NCI-H2107 treated with DMSO at 0.1 percent for 48 hours (cell line): ENCODE data around the gene STARD3.

Experiments
- DNase-seq: peaks from one replicate; lab custom pipeline; 2025; ENCODE audit not compliant: unreplicated experiment; lab: John Stamatoyannopoulos, UW

STARD3 gene

GRCh38 chr17:39634384-39634871 is 2.5 kb upstream of the STARD3 start:
- peak; percentile 26 for DNase-seq

- no peak for DNase-seq
Observed at GRCh38 chr17:39635614-39636176, 1.2 kb upstream of the STARD3 start.

GRCh38 chr17:39636587-39636926 is 387 bp upstream of the STARD3 start:
- DNase-seq = no peak

DNA sequence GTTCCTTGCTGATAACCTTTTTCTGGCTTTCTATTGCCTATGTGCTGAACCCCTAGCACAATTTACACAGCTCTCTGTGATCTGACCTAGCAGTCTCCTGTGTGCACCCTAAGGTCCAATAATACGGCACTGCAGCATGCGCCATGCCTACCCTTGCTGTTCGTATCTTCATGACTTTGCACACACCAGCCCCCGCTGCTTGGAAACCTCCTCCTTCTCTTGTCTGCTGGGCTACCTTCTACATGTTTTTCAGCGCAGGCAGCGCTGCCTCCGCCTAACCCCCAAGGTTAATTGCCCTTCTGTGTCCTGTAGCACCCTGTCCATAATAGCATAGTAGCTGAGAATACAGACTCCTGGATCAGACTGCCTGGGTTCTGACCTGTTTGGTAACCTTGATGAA is 1.4 kb downstream of the STARD3 start:
- DNase-seq = no peak

GRCh38 chr17:39639043-39639442 is 2.1 kb downstream of the STARD3 start:
- DNase-seq = no peak

DNA sequence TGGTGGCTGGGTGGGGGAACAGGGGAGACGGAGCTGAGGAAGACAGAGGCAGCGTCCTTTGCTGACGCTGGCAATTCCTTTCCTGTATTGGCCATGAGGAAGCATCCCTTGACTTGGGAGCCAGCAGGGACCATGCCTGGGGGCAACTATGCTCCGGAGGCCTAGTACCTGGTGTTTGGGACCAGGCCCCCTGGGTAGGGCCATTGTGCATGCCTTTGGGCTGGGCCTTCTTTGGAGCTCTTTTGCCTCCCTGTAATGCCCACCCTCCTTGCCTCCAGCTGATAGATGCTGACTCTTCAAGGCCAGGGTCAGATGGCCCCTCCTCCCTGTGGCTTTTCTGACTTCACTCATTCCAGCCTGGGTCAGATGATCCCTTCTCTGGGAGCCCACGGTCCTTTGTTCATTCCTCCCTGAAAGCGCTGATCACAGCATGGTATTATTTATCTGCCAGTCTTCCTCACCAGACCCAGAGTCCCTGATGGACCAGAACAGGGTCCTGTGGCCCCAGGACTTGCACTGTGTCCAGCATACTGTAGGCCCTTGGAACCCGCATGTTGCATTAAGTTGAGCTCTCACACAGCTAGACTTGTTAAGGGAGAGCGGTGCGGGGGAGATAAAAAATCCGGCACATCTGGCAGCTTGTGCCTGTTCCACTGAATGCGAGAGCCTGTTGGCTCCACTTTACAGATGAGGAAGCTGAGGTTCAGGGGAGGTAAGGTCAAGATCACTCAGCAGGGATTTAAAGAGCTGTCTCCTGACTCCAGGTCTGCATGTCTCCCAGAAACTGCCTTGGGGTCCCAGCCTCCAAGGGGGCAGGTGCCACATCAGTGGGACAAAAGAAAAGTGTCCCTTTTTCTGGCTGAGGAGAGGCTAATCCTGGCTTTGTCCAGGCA is 2.9 kb downstream of the STARD3 start:
- no peak for DNase-seq

GRCh38 chr17:39640591-39641031 is 3.7 kb downstream of the STARD3 start:
- no peak for DNase-seq

GRCh38 chr17:39641097-39641496 is 4.2 kb downstream of the STARD3 start:
- no peak for DNase-seq

- no peak for DNase-seq
Observed at GRCh38 chr17:39641883-39642282, 4.9 kb downstream of the STARD3 start.

GRCh38 chr17:39642291-39643074 is 5.5 kb downstream of the STARD3 start:
- no peak for DNase-seq

- DNase-seq = no peak
Observed at GRCh38 chr17:39643271-39643670, 6.3 kb downstream of the STARD3 start.

DNA sequence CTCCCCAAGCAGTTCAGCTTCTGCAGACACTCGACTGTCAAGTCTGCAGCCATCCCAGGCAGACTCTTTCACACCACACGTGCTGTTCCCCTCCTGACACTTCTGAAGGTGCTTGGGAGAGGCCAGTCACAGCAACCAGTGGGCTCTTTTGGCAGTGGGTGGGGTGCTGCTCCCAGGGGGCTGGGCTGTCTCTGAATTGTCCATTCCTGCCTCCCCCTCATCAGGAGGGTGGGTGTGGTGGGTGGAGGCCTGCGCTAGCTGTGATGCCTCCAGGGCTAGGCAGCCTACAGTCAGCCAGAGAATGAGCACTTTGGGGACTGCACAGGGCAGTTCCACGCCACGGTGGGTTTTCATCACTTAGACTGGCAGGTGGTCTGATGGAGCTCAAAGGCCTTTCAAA is 10.3 kb downstream of the STARD3 start:
- DNase-seq = no peak

DNA sequence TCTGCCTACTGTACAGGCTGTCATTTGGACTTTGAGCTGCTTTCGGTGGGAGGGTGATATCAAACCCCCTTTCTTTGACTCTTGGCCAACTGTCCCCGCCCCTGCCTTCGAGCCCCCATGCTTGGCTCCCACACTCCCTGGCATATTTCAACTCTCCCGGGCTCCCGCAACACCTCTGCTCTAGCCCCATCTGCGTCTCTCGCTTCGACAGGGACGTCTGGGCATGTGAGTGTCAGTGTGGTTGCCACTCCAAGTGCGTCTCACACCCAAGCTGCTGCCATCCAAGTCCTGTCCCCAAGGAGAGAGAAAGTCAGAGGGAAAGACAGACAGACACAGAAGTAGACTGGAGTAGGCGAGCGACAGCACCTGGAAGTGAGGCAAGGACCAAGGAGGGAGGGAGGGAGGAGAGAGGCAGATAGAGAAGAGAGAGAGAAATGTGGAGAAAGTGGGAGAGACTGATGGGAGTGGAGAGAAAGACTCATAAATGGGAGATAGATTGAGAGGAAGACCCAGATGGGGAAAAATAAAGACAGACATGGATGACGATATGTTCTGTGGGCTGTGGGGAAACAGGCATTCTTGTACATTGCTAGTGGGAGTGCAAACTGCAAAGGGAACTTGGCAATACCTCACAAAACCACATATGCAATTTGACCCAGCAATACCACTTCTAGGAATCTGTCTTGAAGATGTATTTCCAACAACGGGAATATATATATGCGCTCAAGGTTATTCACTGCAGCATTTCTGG is 11.8 kb downstream of the STARD3 start:
- no peak for DNase-seq

GRCh38 chr17:39650121-39650579 is 13.2 kb downstream of the STARD3 start:
- no peak for DNase-seq

DNA sequence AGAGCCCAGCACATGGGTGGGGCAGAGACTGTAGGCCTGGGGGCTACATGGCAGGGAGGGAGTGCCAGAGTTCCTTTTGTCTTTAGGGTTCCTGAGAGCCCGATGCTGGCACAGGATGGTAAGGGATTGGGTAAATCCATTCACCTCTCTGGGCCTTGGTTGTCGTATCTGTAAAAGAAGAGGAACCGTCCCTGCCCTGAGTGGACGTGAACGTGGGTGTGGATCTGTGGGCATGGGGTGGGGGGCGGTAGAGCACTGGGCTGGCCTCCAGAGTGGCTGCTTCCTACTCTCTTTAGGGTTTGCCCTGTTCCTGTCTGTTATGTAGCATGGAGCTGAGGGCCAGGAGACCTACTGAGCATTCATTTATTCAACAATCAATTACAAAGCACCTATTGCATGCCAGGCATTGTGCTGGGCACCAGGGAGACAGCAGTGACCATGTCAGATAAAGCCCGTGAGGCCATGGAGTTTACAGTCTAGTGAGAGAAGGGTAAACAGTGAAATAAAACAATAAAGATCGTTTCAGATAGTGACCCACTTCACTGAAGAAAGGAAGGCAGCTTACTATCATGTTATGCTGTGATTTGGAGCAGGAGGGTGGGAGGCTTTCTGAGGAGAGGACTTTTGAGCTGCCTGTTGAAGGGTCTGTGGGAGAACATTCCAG is 15.1 kb downstream of the STARD3 start:
- no peak for DNase-seq

GRCh38 chr17:39652587-39653315 is 15.8 kb downstream of the STARD3 start:
- DNase-seq = no peak

DNA sequence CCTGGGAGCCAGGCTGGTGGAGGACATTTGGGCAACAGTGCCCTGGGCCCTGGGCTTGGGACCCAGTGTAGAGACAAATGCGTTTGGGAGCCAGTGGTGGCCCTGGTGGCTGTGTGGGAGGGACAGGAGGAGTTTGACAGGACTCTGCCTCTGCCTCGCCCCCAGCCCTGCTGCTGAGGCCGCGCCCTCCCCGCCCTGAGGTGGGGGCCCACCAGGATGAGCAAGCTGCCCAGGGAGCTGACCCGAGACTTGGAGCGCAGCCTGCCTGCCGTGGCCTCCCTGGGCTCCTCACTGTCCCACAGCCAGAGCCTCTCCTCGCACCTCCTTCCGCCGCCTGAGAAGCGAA is 16.3 kb downstream of the STARD3 start:
- no peak for DNase-seq

GRCh38 chr17:39653662-39654331 is 16.9 kb downstream of the STARD3 start:
- no peak for DNase-seq

DNA sequence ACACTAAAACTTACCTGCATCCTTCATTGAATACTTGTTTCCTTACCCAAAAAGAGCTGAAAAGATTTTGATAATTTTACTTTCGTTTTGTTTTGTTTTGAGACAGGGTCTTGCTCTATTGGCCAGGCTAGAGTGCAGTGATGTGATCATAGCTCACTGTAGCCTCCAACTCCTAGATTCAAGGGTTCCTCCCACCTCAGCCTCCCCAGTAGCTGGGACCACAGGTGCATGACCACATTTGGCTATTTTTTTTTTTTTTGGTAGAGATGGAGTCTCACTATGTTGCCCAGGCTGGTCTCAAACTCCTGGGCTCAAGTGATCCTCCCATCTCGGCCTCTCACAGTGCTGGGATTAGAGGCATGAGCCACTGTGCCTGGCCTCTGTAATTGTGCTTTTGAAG is 18.2 kb downstream of the STARD3 start:
- DNase-seq = no peak
